Measurements from ENCODE around the gene AGAP1. TPM values are rescaled to one million over a fixed set of nuclear protein-coding genes. Genes with fewer than 3 reads are reported as not detected.

Gene AGAP1
- total RNA-seq, 4 donors from 2014 or later: 33.7 to 55.2 (median 37.5) TPM

DNA sequence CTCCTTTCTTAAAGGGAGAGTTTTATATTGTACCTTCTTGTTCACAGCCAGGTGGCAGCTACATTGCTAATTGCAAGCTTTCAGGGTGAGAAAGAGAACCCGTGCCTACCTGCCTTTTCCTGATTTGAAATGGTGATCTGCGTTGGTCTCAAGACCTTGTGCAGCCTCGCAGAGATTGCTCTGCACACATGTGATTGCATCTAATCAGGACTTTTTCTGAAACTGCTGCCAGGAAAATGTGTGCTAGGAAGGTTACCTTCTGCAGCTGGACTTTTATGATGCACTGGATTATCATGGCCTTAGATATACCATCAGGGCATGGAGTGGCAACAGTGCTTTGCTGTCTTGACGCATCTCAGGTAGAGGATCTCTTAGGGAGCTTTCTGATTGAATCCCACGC lies 45.1 kb downstream of the AGAP1 start:
- Histone ChIP-seq H3K4me1 (peaks cover 0 to 37% (median 0%) of the 10 kb centered on the region in 3 donors), H3K36me3 (no peaks in the 10 kb centered on the region), H3K4me3 (no peak overlapping the region), H3K27ac (no peak overlapping the region), H3K9me3 (no peaks in the 10 kb centered on the region), H3K27me3 (no peaks in the 10 kb centered on the region)
- ATAC-seq: no peak
- TF ChIP-seq POLR2A (IDR thresholded peaks at IDR 0.05) (no peak), POLR2AphosphoS5 (IDR thresholded peaks at IDR 0.05) (no peak), EP300 (IDR thresholded peaks at IDR 0.05) (no peak), CTCF (IDR thresholded peaks at IDR 0.05) (no peak)
- WGBS, 2 donors (ENCODE audit: low coverage in 1 of 2): 63 to 69% methylated on average over 2 to 3 of the region's 5 CpGs

GRCh38 chr2:235539773-235540172 lies 45.9 kb downstream of the AGAP1 start:
- 89% methylated on average over 7 of the region's 7 CpGs; no CpG with 5 or more reads in 1 of the 2 donors for WGBS, 2 donors (ENCODE audit: low coverage in 1 of 2)
- Histone ChIP-seq H3K9me3 (no peaks in the 10 kb centered on the region), H3K4me1 (peaks cover 0 to 29% (median 0%) of the 10 kb centered on the region in 3 donors), H3K27me3 (no peaks in the 10 kb centered on the region), H3K4me3 (no peak overlapping the region), H3K27ac (no peak overlapping the region), H3K36me3 (no peaks in the 10 kb centered on the region)
- TF ChIP-seq EP300 (IDR thresholded peaks at IDR 0.05) (no peak), CTCF (IDR thresholded peaks at IDR 0.05) (no peak), POLR2A (IDR thresholded peaks at IDR 0.05) (no peak), POLR2AphosphoS5 (IDR thresholded peaks at IDR 0.05) (no peak)
- ATAC-seq: no peak

DNA sequence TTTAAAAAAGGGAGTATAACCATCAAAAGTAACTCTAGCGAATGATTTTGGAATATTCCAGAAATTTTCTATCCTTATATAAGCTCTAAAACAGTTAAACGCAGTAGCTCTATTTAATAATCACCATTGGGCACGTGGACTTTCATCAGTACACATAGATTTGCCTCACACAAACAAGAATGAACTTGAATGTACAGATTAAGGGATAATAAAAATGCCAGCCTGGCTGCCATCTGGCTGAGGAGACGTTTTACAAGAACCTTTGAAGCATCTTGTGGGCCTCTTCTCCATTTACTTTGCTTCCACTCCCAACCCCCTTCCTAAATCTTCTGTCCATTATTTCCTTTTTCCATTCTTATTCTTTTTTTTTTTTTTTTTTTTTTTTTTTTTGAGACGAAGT lies 47.2 kb downstream of the AGAP1 start:
- H3K27me3 ChIP-seq: no peaks in the 10 kb centered on the region
- H3K9me3 ChIP-seq: no peaks in the 10 kb centered on the region
- no peak for ATAC-seq
- no peak for TF ChIP-seq POLR2AphosphoS5 (IDR thresholded peaks at IDR 0.05)
- no peak for TF ChIP-seq EP300 (IDR thresholded peaks at IDR 0.05)
- TF ChIP-seq POLR2A (IDR thresholded peaks at IDR 0.05): no peak
- no peak for TF ChIP-seq CTCF (IDR thresholded peaks at IDR 0.05)
- H3K36me3 ChIP-seq: no peaks in the 10 kb centered on the region
- no peak overlapping the region for H3K4me3 ChIP-seq
- H3K4me1 ChIP-seq: peaks cover 0 to 32% (median 0%) of the 10 kb centered on the region in 3 donors
- WGBS, 2 donors (ENCODE audit: low coverage in 1 of 2): 90% methylated on average over 4 of the region's 5 CpGs
- H3K27ac ChIP-seq: no peak overlapping the region

GRCh38 chr2:235541838-235542549 lies 48.2 kb downstream of the AGAP1 start:
- H3K4me1 ChIP-seq: peaks cover 0 to 36% (median 0%) of the 10 kb centered on the region in 3 donors
- H3K27me3 ChIP-seq: no peaks in the 10 kb centered on the region
- H3K4me3 ChIP-seq: no peak overlapping the region
- no peaks in the 10 kb centered on the region for H3K9me3 ChIP-seq
- TF ChIP-seq EP300 (IDR thresholded peaks at IDR 0.05): no peak
- no peak for TF ChIP-seq POLR2AphosphoS5 (IDR thresholded peaks at IDR 0.05)
- no peak for TF ChIP-seq CTCF (IDR thresholded peaks at IDR 0.05)
- TF ChIP-seq POLR2A (IDR thresholded peaks at IDR 0.05): no peak
- no peak overlapping the region for H3K27ac ChIP-seq
- 90 to 92% methylated on average over 10 to 11 of the region's 11 CpGs for WGBS, 2 donors (ENCODE audit: low coverage in 1 of 2)
- no peak for ATAC-seq
- H3K36me3 ChIP-seq: no peaks in the 10 kb centered on the region

DNA sequence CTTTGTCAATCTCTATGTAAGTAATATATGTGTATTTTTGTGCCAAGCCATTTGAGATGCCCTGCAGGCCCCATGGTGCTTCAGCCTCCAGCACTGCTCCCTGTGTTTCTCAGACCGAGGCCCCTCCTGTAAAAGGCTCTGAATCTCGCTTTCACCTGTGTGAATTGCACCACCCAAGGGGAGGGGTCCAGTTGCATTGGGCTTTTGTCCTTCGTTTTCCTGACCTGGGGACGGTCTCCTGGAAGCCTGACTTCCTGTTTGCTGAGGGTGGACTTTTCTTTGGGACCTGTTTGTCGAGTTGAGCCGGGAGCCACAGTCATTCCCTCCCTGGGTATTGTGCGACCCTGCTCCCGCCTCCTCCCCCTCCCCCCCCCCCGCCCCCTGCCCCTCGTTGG lies 48.9 kb downstream of the AGAP1 start:
- Histone ChIP-seq H3K27me3 (no peaks in the 10 kb centered on the region), H3K27ac (no peak overlapping the region), H3K4me1 (peaks cover 0 to 29% (median 0%) of the 10 kb centered on the region in 3 donors), H3K9me3 (no peaks in the 10 kb centered on the region), H3K36me3 (no peaks in the 10 kb centered on the region), H3K4me3 (no peak overlapping the region)
- ATAC-seq: no peak
- 64 to 76% methylated on average over 4 to 6 of the region's 10 CpGs for WGBS, 2 donors (ENCODE audit: low coverage in 1 of 2)
- no peak for TF ChIP-seq POLR2AphosphoS5 (IDR thresholded peaks at IDR 0.05)
- no peak for TF ChIP-seq EP300 (IDR thresholded peaks at IDR 0.05)
- no peak for TF ChIP-seq CTCF (IDR thresholded peaks at IDR 0.05)
- no peak for TF ChIP-seq POLR2A (IDR thresholded peaks at IDR 0.05)
